SW480 (cell line): ENCODE data around the gene VRTN.

Source experiments
- DNase-seq: peaks from one replicate; pipeline ENCODE4 v3.0.0-alpha.2; 2016; ENCODE audit warnings: low spot score

The VRTN gene

GRCh38 chr14:74392616-74393570 lies 44.6 kb downstream of the VRTN start:
- no peak for DNase-seq

GRCh38 chr14:74394549-74394948 lies 46.3 kb downstream of the VRTN start:
- no peak for DNase-seq

GRCh38 chr14:74395094-74395493 lies 46.8 kb downstream of the VRTN start:
- no peak for DNase-seq

GRCh38 chr14:74400031-74400685 lies 51.9 kb downstream of the VRTN start:
- DNase-seq = peak; percentile 26

GRCh38 chr14:74400919-74401503 lies 52.7 kb downstream of the VRTN start:
- DNase-seq = no peak

- peak; percentile 44 for DNase-seq
These were observed 53.4 kb downstream of the VRTN start for GRCh38 chr14:74401504-74402241.

- DNase-seq = no peak
These were observed 54.4 kb downstream of the VRTN start for GRCh38 chr14:74402401-74403251.

- no peak for DNase-seq
These were observed 55.5 kb downstream of the VRTN start for GRCh38 chr14:74403619-74404417.

- DNase-seq = no peak
These were observed 56.2 kb downstream of the VRTN start for GRCh38 chr14:74404435-74404834.

GRCh38 chr14:74405663-74406062 lies 57.4 kb downstream of the VRTN start:
- DNase-seq = no peak

GRCh38 chr14:74407021-74407800 lies 58.9 kb downstream of the VRTN start:
- DNase-seq = no peak

GRCh38 chr14:74407801-74408154 lies 59.5 kb downstream of the VRTN start:
- DNase-seq = no peak

GRCh38 chr14:74408870-74409269 lies 60.6 kb downstream of the VRTN start:
- no peak for DNase-seq

GRCh38 chr14:74409441-74409840 lies 61.2 kb downstream of the VRTN start:
- no peak for DNase-seq
